ENCODE measurements around the gene ADAMTSL1. TPM values are rescaled to one million over a fixed set of nuclear protein-coding genes. Genes with fewer than 3 reads are reported as not detected.
"Not testable (repeated sequence)": the region's sequence is repeated elsewhere in the genome, so short reads cannot be mapped to it uniquely, and the experiment has no call there.

ADAMTSL1 gene
- total and polyA plus RNA-seq, 4 donors, result 0.31 to 3.4 (median 1.9) TPM

- Histone ChIP-seq H3K9me3 (ENCODE audit: control insufficient read depth in 4 of 4, low read length in 3 of 4) (peaks cover 2 to 5% (median 2%) of the 10 kb centered on the region in 4 donors), H3K36me3 (ENCODE audit: control insufficient read depth in 4 of 4, insufficient read depth in 3 of 4, low read depth in 1 of 4, low read length in 3 of 4) (no peaks in the 10 kb centered on the region), H3K4me1 (ENCODE audit: control insufficient read depth in 4 of 4, insufficient read depth in 4 of 4, low read length in 3 of 4) (no peaks in the 10 kb centered on the region), H3K4me3 (ENCODE audit: low read depth in 1 of 3, low read length in 3 of 3) (no peak overlapping the region), H3K27me3 (ENCODE audit: control insufficient read depth in 4 of 4, insufficient read depth in 4 of 4, low read length in 3 of 4) (no peaks in the 10 kb centered on the region), H3K9ac (ENCODE audit: low read depth in 1 of 2, low read length in 2 of 2) (no peak overlapping the region), H3K27ac (ENCODE audit: low read depth in 1 of 2, low read length in 2 of 2) (no peak overlapping the region)
- DNase-seq (ENCODE audit: low spot score), result no peak
- WGBS, result 94% methylated on average over 4 of the region's 4 CpGs
- no peak for TF ChIP-seq NR2F2 (IDR thresholded peaks at IDR 0.05)
- TF ChIP-seq HNF4G (IDR thresholded peaks at IDR 0.05), result no peak
- no peak for TF ChIP-seq HNF4A (conservative IDR thresholded peaks at IDR 0.05)
- no peak for TF ChIP-seq REST (IDR thresholded peaks at IDR 0.05)
- TF ChIP-seq JUND (IDR thresholded peaks at IDR 0.05), result no peak
- TF ChIP-seq FOXA2 (IDR thresholded peaks at IDR 0.05), result no peak
- TF ChIP-seq FOXA1 (IDR thresholded peaks at IDR 0.05), result no peak
- TF ChIP-seq CTCF (IDR thresholded peaks at IDR 0.05; ENCODE audit: low read depth, low read length, missing input control), result no peak
- TF ChIP-seq ATF3 (IDR thresholded peaks at IDR 0.05), result no peak
- TF ChIP-seq ZBTB33 (IDR thresholded peaks at IDR 0.05), result no peak
- no peak for TF ChIP-seq TAF1 (conservative IDR thresholded peaks at IDR 0.05)
- no peak for TF ChIP-seq SP1 (IDR thresholded peaks at IDR 0.05)
- no peak for TF ChIP-seq GABPA (IDR thresholded peaks at IDR 0.05 in 1 of 2, conservative IDR thresholded peaks at IDR 0.05 in 1 of 2)
- no peak for TF ChIP-seq RXRA (IDR thresholded peaks at IDR 0.05)
- no peak for TF ChIP-seq MAX (IDR thresholded peaks at IDR 0.05)
These were observed 400.1 kb downstream of the ADAMTSL1 start for GRCh38 chr9:18874069-18874468.

- not testable (repeated sequence) for H3K36me3 ChIP-seq (ENCODE audit: control insufficient read depth in 4 of 4, insufficient read depth in 3 of 4, low read depth in 1 of 4, low read length in 3 of 4); DNase-seq (ENCODE audit: low spot score); H3K9ac ChIP-seq (ENCODE audit: low read depth in 1 of 2, low read length in 2 of 2); H3K9me3 ChIP-seq (ENCODE audit: control insufficient read depth in 4 of 4, low read length in 3 of 4); H3K4me1 ChIP-seq (ENCODE audit: control insufficient read depth in 4 of 4, insufficient read depth in 4 of 4, low read length in 3 of 4); H3K27ac ChIP-seq (ENCODE audit: low read depth in 1 of 2, low read length in 2 of 2); H3K27me3 ChIP-seq (ENCODE audit: control insufficient read depth in 4 of 4, insufficient read depth in 4 of 4, low read length in 3 of 4); H3K4me3 ChIP-seq (ENCODE audit: low read depth in 1 of 3, low read length in 3 of 3)
These were observed 401.0 kb downstream of the ADAMTSL1 start for GRCh38 chr9:18874990-18875389.
